ENCODE results near the gene NF2. TPM values are rescaled to one million over a fixed set of nuclear protein-coding genes. Genes with fewer than 3 reads are reported as not detected.

Gene NF2
- total and polyA plus RNA-seq, 10 of the 15 experiments (the other 5 are each of a cell fraction or from before 2014, with no cell fraction given) = 2.2 to 49.8 (median 22.5) TPM

DNA sequence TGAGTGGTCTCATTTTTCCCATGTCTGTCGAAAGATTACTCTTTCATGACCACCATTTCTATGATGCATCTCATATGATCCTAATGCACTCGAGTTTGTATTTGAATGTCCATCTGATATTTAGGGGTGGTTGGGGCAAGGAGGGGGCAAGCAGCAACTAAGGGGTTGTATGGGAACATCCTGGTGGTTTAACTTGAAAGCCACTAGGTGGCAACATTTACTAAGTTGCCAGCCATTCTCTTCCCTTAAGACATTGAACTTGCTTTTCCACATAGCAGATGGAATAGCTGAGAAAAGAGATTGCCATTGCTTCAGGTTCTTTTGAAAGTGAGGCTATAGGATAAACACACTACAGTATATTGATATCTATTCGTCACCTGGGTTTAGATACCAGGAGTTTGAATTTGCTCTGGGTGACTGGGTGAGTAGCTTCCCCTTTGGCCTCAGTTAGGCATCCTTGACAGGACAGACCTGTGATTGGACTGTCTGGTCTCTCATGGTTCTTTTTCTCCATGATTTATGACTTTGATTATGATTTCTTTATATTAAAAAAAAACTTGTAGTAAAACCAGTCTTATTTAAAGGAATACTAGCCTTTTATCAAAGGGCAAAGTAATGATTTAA is 32.4 kb downstream of the NF2 start:
- Histone ChIP-seq H3K4me3 (no peak overlapping the region), H3K27me3 (replicated peaks in 1 of 2; ENCODE audit: control insufficient read depth in 2 of 2, insufficient read depth in 2 of 2, low read length in 1 of 2) (no peaks in the 10 kb centered on the region), H4K20me1 (ENCODE audit: control insufficient read depth, insufficient read depth) (no peaks in the 10 kb centered on the region), H3K9ac (ENCODE audit: control insufficient read depth, insufficient read depth, low read length) (no peak overlapping the region), H3K36me3 (ENCODE audit: control insufficient read depth in 2 of 2, insufficient read depth in 2 of 2, low read length in 1 of 2) (peaks cover 0 to 6% of the 10 kb centered on the region in 2 experiments; a peak in 3 of 4 replicates), H3K79me2 (ENCODE audit: control insufficient read depth, insufficient read depth, low read length) (no peaks in the 10 kb centered on the region; the same call in 1 of the 2 replicates), H3K4me1 (ENCODE audit: control insufficient read depth, insufficient read depth, low read length) (peaks cover 11% of the 10 kb centered on the region), H3K4me2 (ENCODE audit: control insufficient read depth, insufficient read depth) (no peak overlapping the region), H3K27ac (ENCODE audit: control insufficient read depth, insufficient read depth) (no peak overlapping the region), H3K9me3 (replicated peaks; ENCODE audit: control insufficient read depth, insufficient read depth, low read length) (no peaks in the 10 kb centered on the region), H2AFZ (ENCODE audit: control insufficient read depth, low read depth, low read length) (no peak overlapping the region)
- CTCF ChIA-PET = interaction anchor here (0.6 to 3.1 kb wide), 42 partner anchors 10 to 472 kb away, joined by 3 to 51 read pairs (median 4); partner anchors contain the start of gene THOC5
- ATAC-seq = peak; percentile 78
- RAD21 ChIA-PET (ENCODE audit: unreplicated experiment) = interaction anchor here (0.6 to 3.8 kb wide), 7 partner anchors 9 to 452 kb away, joined by 4 to 23 read pairs (median 5); no protein-coding TSS in a partner anchor
- peak; percentile 23 for DNase-seq (ENCODE audit: low read depth, low spot score)
- SMC1A ChIA-PET (ENCODE audit: uncharacterized antibody, unreplicated experiment) = interaction anchor here (0.6 to 3.1 kb wide), 15 partner anchors 9 to 620 kb away, joined by 3 to 39 read pairs (median 5); no protein-coding TSS in a partner anchor
- in situ Hi-C loops (cut with MboI) (loop anchor here (5.0 kb wide), 1 partner anchor 366 kb away; no protein-coding TSS in a partner anchor), intact Hi-C loops (cut with micrococcal nuclease; ENCODE audit: unreplicated experiment) (loop anchor here (1.0 kb wide), 1 partner anchor 453 kb away; no protein-coding TSS in a partner anchor)
- TF ChIP-seq, protein P1, sequence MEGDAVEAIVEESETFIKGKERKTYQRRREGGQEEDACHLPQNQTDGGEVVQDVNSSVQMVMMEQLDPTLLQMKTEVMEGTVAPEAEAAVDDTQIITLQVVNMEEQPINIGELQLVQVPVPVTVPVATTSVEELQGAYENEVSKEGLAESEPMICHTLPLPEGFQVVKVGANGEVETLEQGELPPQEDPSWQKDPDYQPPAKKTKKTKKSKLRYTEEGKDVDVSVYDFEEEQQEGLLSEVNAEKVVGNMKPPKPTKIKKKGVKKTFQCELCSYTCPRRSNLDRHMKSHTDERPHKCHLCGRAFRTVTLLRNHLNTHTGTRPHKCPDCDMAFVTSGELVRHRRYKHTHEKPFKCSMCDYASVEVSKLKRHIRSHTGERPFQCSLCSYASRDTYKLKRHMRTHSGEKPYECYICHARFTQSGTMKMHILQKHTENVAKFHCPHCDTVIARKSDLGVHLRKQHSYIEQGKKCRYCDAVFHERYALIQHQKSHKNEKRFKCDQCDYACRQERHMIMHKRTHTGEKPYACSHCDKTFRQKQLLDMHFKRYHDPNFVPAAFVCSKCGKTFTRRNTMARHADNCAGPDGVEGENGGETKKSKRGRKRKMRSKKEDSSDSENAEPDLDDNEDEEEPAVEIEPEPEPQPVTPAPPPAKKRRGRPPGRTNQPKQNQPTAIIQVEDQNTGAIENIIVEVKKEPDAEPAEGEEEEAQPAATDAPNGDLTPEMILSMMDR (IDR thresholded peaks at IDR 0.05 in 2 of 3, conservative IDR thresholded peaks at IDR 0.05 in 1 of 3; ENCODE audit: control insufficient read depth in 2 of 3, extremely low read depth in 1 of 3, insufficient read depth in 1 of 3, low read depth in 3 of 3, low read length in 3 of 3) = peak; percentile 62 to 79 (median 70)
- TF ChIP-seq MTA2 (IDR thresholded peaks at IDR 0.05; ENCODE audit: low read depth) (no peak), SMC3 (IDR thresholded peaks at IDR 0.05; ENCODE audit: borderline replicate concordance, low read length) (peak; percentile 72), RAD21 (IDR thresholded peaks at IDR 0.05; ENCODE audit: insufficient read depth, low read depth, low read length) (peak; percentile 72), RUNX3 (IDR thresholded peaks at IDR 0.05; ENCODE audit: low read length) (peak; percentile 22; the same call in 1 of the 2 replicates), SMAD1 (IDR thresholded peaks at IDR 0.05; ENCODE audit: low read depth, partially characterized antibody) (no peak)
- TF ChIP-seq, protein P2, sequence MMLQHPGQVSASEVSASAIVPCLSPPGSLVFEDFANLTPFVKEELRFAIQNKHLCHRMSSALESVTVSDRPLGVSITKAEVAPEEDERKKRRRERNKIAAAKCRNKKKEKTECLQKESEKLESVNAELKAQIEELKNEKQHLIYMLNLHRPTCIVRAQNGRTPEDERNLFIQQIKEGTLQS (IDR thresholded peaks at IDR 0.05; ENCODE audit: borderline replicate concordance, extremely low read depth, low read depth, low read length) = peak; percentile 5; the same call in 1 of the 2 replicates
- POLR2A ChIA-PET = no interaction called here
- FAIRE-seq = no peak
- WGBS (ENCODE audit: insufficient coverage, insufficient replicate concordance, low lambda C conversion rate, missing lambda C conversion rate) = 57% methylated on average over 3 of the region's 3 CpGs
- BruUV-seq (replicated peaks) = no TSS peak

Measured in GM12878 (cell line).